NB4 (cell line): Measurements from ENCODE around the gene IGF1.

Source experiments
- DNase-seq: peaks from one replicate; pipeline ENCODE4 v3.0.0; 2010; ENCODE audit warnings: low read depth
- H3K4me3 ChIP-seq: one replicate; pipeline ENCODE4 v1.5.1; 2011; ENCODE audit warnings: mild to moderate bottlenecking, low read depth, low read length, moderate library complexity
- CTCF ChIP-seq: IDR thresholded peaks from one replicate; pipeline ENCODE4 v1.5.1; 2012; ENCODE audit warnings: low read depth, low read length
- MAX ChIP-seq: IDR thresholded peaks from 2 replicates; pipeline ENCODE4 v1.6.1; 2011; ENCODE audit warnings: low read depth, low read length
- MYC ChIP-seq: IDR thresholded peaks from 2 replicates; pipeline ENCODE4 v1.6.1; 2011; ENCODE audit warnings: low read depth, low read length
- POLR2A ChIP-seq: IDR thresholded peaks from 2 replicates; pipeline ENCODE4 v1.6.1; 2011; ENCODE audit warnings: mild to moderate bottlenecking; ENCODE audit not compliant: insufficient read length; ENCODE audit errors: extremely low read depth

The IGF1 gene

GRCh38 chr12:102510031-102510430, 29.7 kb upstream of the IGF1 start:
- no peak for DNase-seq
- no peak overlapping the region for H3K4me3 ChIP-seq
- TF ChIP-seq MYC = no peak
- no peak for TF ChIP-seq MAX
- no peak for TF ChIP-seq CTCF
- no peak for TF ChIP-seq POLR2A

DNA sequence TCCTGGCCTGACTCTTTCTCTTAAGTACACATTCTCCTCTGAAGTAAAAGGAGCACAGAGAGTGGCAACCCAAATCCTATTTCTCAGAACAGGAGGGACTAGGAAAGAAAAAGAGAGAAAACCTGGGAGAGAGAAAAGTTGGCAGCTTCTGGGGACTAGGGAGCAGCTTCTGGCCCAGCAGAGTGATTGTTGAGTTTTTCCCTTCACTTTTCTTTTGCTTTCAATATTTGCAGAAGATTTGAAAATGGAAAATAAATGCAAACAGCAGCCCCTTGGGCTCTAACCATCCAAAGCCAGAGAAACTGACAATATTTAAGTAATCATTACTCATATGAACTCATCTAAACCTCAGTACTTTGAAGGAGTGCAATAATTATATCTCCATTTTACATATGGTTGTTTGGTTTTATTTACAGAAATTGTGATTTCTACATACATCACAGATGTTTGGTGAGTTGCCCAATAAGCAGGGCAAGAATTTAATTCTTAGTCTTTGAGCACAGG, 28.8 kb upstream of the IGF1 start:
- no peak for TF ChIP-seq MAX
- TF ChIP-seq MYC = no peak
- no peak for TF ChIP-seq POLR2A
- no peak for TF ChIP-seq CTCF

GRCh38 chr12:102508052-102508451, 27.7 kb upstream of the IGF1 start:
- H3K4me3 ChIP-seq = no peak overlapping the region
- no peak for TF ChIP-seq MYC
- TF ChIP-seq POLR2A = no peak
- TF ChIP-seq CTCF = no peak
- TF ChIP-seq MAX = no peak
- DNase-seq = no peak

More for the DNA sequence above, 28.8 kb upstream of the IGF1 start:
- no peak overlapping the region for H3K4me3 ChIP-seq
- no peak for DNase-seq

DNA sequence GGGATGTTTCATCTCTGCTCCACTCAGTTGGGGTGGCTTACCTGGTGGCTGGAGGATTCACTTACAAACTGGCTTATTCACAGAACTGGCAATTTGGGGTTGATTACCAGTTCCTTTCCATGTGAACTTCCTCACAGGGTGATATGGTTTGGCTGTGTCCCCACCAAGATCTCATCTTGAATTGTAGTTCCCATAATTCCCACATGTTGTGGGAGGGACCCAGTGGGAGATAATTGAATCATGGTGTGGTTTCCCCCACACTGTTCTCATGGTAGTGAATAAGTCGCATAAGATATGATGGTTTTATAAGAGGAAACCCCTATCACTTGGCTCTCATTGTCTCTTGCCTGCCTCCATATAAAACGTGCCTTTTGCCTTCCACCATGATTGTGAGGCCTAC, 26.9 kb upstream of the IGF1 start:
- DNase-seq = no peak
- no peak for TF ChIP-seq MYC
- TF ChIP-seq MAX = no peak
- TF ChIP-seq CTCF = no peak
- TF ChIP-seq POLR2A = no peak
- H3K4me3 ChIP-seq = no peak overlapping the region

DNA sequence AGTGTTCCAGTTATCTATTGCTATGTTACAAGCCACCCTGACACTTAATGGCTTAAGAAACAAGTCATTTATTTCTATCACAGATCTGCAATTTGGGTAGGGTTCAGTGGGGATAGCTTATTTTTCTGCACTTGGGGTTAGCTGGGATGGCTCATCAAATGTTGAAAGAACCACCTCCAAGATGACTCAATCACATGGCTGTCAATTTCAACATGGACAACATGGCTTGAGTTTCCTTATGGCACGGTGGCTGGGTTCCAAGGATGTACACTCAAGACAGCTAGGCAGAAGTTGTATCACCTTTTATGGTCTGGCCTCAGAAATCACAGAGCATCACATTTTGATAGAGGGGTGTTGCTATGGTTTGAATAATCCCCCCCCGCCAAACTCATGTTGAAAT, 24.5 kb upstream of the IGF1 start:
- TF ChIP-seq MYC = no peak
- no peak for TF ChIP-seq MAX
- TF ChIP-seq POLR2A = no peak
- TF ChIP-seq CTCF = no peak
- DNase-seq = no peak
- H3K4me3 ChIP-seq = no peak overlapping the region

DNA sequence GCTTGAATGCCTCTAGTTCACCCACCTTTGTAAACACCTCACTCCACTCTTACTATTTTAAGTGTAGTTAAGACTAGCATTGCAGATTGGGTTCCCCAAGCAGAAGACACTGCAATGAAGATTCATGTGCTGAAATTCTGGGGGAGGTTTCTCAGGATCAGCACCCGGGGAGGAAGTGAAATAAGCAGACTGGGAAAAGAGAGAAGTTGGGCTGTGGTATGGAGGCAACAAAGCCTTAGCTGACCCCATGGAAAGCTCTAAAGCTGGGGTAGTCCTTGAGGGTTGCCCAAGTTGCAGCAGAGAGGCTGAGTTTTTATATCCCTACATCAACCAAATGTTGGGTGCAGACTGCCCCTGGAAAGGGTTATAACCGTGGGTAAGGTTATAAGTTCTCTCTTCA, 23.9 kb upstream of the IGF1 start:
- no peak overlapping the region for H3K4me3 ChIP-seq
- TF ChIP-seq CTCF (no peak), MAX (no peak), MYC (no peak), POLR2A (no peak)
- DNase-seq = peak; percentile 24
